ENCODE measurements around the gene DLX5. TPM values are rescaled to one million over a fixed set of nuclear protein-coding genes. Genes with fewer than 3 reads are reported as not detected.

DLX5 gene
- not detected for total RNA-seq

GRCh38 chr7:97024209-97025129 is at the start of gene DLX5:
Gene DLX5 (minus strand): TSS chr7:97024831. CDS start chr7:97024623, 208 bp downstream.

GRCh38 chr7:97005183-97006054 is 19.2 kb downstream of the DLX5 start, which contains the start of gene DLX6:
Gene DLX6 (plus strand): TSS chr7:97005553. CDS start chr7:97005978, 425 bp downstream.

Small RNAs within 50 kb of the gene (small RNA-seq; reads per million reads assigned to genes)
- 0 reads per million in 2 donors for gene RF01778

Other genes starting within 250 kb of the DLX5 start
- gene DLX6, start 19.3 kb downstream of the DLX5 start, total RNA-seq, result not detected
- gene SDHAF3, start 92.9 kb upstream of the DLX5 start, total RNA-seq, result 10 to 100 TPM; 16.9 to 19.3 TPM

Data from melanocyte of skin (primary cell).